HG03571 (cell line): ENCODE measurements around the gene EHD1.

ENCODE experiments used
- ATAC-seq: cut with Tn5 transposase; IDR thresholded peaks from one replicate; pipeline ENCODE4 v1.9.1; 2021; ENCODE audit not compliant: unreplicated experiment

EHD1 gene

DNA sequence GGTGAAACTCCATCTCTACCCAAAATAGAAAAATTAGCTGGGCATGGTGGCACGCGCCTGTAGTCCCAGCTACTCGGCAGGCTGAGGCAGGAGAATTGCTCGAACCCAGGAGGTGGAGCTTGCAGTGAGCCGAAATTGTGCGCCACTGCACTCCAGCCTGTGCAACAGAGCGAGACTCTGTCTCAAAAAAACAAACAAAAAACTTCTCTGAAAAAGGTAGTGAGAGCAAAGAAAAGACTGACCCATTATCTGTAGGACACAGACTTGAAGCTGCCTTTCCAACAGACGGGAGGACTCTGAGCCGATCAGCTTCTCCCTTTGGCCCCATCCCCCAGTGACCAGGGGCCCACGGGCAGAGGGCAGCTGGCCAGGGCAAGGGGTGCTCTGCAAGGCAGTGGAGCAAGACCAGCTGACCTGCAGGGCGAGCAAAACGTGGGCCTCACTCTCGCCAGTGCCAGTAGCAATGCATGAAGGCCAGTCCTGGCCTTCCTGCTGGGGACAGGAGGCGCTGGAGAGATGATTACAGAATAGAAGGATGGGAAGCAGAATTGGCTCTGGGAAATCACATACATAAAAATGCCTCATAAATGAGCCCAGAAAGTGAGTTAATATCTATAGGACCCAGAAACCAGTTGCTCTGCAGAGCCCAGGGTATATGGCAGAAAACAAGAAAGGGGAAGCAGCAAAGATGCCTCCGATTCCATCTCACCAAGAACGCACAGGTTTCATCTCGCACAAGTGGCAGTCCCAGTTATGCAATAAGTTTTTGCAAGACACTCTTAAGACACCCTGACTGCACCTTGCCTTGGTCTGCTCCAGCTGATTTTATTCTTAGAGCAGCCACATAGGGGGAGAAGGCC lies 2.8 kb downstream of the EHD1 start:
- no peak for ATAC-seq

DNA sequence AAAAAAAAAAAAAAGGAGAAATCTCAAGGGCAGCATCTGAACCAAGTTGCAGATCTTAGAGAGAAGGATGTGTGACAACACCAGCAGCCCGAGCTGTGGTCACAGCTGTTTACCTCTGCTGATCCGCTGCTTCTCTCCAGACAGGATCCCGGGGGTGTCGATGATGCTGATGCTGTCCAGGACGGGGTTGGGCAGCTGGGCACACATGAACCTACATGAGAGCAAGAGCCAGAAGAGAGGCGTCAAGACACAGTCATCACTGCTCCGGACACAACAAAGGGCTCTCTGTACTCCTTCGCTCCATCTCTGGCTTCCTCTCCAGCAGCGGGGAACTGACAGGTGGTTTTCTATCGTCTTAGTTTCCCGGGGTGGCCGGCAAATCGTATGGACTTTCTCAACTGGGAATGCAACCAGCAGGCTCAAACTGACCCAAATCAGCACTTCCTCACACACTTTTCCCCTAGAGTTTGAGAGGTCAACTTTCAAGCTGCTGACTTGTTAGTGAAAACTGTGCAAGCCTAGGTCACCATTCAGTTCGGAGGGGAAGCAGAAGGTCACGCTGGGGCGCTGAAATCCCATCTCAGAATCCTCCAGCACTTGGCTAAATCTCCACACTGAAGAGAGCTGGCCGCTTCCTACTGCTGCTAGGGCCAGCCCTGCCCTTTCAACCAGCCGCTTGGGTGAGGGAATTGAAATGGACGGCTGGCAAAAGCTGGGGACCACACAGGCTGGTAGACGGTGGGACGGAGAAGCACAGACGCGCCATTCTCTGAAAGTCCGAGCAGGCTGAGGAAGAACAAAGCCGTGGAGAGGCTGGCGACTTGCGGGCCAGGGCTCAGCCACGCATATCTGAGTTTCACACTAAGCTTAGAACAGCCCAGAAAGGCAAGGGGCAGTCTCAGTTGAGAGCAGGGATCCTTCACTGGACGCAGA lies 3.8 kb downstream of the EHD1 start:
- ATAC-seq = no peak

DNA sequence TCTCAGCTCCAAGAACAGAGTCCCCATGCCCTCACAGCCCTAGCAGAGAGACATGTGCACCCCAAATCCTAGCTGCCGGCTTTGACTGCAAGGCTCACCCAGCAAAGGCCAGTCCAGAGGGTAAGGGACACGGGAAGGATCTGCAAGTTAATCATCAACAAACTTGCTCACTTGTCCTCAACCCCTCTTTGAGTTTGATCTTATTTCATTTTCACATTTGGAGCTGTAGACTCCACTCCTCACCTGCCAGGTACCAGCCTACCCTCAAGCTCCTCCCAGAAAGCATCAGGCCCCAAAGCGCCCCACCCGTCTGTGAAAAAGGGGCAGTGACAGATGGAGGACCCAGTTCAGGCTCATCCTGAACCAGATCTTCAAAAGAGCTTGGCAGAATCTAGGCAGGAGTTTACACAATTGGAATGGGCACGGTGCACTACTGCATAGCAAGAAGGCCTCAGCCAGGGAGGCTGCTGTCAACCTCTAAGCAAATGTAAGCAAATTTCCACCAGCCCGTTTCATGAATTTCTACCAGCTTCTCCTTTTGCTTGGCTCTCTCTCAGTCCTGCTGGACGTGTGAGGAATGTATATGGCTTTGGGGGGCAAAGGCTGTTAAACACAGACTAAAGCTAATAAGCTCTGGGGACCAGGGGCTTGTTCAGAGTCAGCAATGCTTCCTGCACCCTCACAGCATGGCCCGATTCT lies 5.5 kb downstream of the EHD1 start:
- ATAC-seq = no peak

DNA sequence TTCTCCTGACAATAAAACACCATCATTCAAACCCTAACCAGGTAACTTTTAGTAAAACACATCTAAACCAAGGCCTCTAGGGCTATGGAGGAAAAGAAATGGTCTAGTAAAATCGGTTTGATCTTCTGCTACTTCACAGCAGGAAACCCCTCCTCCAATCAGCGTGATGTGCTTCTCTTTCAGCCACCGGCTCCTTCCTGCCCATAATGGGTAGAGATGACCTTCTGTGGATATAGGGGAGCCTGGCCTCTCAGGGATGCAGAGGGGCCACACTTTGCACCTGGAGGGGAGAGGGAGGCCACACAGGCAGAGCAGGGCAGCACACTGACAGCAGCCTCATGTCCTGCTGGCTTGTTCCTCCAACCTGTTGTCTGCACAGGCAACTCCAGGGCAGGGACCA lies 6.9 kb downstream of the EHD1 start:
- no peak for ATAC-seq

DNA sequence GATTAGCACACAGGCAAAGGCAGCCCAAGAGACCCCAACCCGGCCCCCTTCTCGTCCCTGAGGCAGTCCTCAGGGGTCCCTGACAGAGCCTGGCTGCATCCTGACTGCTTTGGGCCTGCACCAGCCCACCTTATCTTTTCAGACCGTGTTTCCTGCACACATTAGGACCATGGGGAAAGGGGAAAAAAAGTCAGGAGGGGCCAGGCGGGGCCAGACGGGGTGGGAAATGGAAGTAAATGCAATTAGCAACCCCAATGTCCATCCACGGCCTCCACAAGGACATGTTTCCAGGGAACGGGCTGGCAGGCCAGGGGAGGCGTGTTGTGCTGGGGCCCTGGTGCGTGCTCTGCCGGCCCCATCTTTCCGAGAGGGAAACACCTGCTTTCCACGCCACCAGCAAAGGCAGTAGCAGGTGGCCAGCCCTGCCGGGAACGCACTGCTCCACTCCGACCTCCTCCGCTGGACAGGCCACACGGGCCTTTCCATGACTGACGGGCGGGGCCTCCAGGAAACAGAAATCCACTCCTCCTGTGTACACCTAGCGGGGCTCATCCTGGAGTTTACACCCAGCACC lies 7.4 kb downstream of the EHD1 start:
- no peak for ATAC-seq

DNA sequence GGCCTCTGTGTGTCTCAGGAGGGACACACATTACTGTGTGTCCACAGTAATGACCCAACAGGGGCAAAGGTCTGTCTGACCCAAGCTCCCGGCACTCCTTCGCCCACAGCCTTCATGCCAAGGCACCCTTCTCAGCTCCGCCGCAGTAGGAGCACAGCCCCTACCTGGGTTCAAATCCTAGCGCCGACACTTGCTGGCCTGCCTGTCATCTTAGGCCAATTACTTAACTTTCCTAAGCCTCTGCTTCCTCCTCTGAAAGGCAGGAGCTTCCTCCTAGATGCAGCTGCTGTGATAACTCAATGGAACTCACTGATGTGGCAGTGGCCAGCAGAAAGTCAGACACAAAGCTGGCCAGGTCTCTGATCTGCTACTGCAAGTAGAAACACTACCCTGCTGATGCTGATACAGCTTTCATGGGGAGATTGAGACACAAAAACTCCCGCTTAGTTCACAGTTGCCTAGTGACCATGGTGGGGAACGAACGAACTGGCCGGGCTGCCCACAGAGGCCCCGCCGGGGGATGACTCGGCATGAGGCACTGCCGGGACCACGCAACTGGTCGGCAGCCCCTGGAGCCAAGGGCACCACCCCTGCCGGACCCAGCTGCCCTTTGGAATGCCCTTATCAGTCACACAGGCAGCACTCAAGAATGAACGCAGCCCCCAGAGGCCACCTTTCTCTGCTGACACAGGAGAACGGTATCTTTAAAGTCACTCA lies 8.1 kb downstream of the EHD1 start:
- no peak for ATAC-seq

DNA sequence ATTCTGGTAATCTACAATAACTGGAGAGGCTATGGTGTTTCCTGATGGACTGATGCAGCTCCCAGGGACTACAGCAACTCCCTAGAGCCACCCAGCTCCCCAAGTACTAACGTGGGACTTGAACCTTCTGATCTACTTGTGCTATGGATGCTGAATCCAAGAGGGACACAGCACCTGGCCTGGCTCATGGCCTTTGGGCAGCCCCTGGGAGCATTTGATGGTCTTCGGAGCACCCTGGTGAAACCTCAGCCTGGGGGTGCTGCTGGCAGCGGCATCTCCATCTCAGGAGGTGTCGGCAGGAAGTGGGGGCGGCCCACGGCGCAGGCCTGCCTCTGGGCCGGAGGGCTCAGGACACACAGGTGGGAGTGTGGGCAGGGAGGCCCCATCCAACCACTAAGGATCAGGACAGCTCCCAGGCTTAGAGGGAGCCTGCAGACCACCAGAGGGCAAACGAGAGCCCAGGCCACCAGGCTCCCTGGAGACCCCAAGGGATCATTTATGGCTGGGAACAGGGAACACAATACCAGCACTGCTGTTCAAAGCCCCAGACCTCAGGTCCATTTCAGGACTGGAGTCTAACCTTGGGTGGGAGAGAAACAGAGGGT lies 8.7 kb downstream of the EHD1 start:
- no peak for ATAC-seq

DNA sequence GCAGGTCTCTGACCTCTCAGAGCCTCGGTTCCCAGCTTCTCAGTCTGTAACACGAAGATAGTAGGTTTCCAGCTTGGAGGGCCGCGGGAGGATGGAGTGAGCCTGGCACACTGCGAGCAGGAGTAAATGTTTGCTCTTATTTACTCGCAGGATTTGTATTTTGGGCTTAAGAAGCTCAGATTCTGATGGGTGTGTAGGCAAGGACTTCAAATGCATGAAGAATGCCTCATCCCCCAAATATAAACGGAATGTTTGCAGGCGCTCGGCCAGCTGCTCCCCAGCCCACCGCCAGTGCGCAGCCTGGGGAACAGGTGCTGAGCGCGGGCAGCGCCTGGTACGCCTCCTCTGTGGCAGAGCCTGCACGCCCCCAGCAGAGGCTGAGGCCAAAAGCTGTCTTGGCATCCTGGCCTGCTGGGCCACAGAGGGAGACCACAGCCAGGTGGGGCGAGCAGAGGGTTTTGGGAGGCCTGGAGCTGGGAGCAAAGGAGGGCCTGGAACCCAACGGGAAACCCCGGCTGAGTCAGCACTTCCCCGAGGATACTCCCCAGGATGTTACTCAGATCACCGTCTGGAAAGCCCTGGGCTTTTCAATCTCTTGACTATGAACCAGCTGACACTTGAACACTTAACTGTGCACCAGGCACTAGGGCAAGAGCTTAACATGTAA lies 9.4 kb downstream of the EHD1 start:
- no peak for ATAC-seq

DNA sequence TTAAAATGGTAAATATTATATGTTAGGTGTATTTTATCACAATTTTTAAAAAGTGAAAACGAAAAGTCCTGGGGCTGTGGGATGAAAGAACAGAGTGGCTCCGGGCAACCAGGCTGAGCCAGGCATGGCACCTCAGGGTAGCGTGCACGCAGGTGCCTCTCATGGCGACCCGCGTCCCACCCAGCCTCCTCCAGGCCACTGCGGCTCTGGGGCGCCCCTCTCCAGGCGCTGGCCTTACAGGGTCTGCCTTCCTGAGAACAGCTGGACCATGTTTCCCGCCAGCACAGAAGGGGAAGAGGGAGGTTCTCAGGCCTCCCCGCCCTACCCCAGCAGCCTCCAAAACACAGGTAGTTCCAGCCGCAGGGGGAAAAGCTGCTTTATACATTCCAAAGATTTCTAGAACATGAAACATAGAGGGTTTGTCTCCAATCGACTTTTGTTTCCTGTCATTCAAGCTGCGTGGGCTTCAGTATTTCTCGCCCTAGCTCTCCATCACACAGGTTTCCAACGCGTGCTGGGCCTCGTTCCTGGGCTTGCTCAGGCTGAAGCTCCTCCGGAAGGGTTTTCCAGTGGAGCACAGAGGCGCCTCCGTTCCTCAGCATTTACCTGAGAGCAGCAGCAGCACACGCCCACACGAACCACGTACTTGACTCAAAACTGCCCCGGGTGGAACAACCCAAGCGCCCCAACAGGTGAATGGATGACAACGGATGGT lies 10.5 kb downstream of the EHD1 start:
- ATAC-seq = no peak

DNA sequence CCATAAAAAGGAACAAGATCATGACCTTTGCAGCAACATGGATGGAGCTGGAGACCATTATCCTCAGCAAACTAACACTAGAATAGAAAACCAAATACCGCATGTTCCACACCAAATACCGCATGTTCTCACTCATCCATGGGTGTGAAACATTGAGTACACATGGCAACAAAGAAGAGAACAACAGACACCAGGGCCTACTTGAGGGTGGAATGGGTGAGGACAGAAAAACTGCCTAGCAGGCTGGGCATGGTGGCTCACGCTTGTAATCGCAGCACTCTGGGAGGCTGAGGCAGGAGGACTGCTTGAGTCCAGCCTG lies 12.3 kb downstream of the EHD1 start:
- no peak for ATAC-seq

DNA sequence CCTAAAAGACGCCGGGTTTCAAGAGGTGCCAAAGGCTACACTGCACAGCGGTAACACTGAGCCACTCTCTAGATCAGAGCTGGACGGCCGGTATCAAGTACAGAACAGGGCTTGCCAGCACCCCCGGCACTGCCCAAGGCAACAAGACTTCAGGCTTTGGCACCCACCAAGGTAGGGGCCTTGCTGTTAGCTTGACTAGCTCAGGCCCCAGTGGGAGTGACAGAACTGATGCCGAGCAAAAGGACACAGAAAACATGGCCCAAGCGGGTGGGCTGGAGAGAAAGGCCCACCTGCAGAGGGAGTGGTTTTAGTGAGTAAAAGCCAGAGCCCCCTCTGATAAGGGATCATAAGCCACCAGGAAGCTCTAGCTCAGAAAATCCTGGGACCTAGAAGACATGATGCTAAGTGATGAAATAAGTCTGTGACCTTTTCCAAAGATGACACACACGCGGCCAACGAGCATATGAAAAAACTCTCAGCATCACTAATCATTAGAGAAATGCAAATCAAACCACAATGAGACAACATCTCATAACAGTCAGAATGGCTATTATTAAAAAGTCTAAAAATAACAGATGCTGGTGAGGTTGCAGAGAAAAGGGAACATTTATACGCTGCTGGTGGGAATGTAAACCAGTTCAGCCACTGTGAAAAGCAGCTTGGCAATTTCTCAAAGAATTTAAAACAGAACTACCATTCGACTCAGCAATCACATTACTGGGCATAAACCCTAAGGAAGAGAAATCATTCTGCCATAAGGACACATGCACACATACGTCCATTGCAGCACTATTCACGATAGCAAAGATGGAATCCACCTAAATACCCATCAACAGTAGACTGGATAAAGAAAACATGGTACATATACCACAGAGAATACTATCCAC lies 12.9 kb downstream of the EHD1 start:
- ATAC-seq = peak; percentile 36

DNA sequence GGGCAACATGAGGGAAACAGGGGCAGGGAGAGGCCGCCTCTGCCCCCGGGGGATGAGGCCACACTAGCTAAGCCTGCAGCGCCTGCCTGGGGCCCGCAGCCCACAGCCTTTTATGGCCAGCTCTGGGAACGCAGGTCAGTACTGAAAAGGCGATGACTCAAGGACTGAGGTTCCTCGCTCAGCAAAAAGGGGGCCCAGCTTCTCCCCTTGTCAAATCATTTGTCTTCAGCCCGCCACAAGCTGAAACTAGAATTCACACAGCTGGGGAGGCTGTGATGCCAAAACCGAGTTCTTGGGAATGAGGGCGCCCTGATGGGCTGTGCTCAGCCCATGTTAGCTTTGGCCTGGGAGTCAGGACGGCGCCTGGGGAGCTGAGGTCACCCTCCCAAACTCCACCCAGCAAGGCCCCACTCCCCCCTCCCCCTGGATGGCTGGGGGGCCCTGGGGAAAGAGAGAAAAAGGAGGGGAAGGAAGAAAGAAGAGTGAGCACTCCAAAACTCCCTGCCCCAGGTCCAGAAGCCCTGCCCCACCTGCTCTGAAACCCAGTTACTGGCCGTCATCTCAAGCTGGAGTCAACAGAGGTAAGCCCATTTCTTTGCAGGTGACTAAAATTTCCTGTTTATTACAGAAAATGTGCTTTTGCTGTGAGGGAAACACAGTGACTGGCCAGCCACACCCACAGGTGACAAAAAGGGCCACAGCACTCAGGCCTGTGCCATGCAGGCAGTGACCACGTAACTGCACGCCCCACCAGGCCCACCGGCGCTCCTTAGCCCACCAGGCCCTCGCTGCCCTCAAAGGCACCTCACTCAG lies 13.7 kb downstream of the EHD1 start:
- peak; percentile 5 for ATAC-seq

DNA sequence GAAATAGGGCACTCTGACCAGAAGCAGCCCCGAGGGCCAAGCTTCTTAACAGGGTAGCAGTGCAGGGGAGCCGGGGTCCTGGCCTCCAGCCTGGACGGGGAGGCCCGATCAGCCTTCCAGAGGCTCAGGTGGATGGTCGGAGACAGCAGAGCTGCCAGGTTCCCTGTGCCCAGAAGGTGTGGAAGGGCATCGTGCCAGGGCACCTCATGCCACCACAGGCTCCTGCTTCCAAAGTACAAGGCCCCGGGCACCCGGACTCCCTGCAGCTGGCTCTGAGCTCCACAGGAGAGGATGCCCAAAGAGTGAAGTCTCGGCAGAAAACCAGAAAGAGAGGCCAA lies 14.3 kb downstream of the EHD1 start:
- ATAC-seq = no peak

DNA sequence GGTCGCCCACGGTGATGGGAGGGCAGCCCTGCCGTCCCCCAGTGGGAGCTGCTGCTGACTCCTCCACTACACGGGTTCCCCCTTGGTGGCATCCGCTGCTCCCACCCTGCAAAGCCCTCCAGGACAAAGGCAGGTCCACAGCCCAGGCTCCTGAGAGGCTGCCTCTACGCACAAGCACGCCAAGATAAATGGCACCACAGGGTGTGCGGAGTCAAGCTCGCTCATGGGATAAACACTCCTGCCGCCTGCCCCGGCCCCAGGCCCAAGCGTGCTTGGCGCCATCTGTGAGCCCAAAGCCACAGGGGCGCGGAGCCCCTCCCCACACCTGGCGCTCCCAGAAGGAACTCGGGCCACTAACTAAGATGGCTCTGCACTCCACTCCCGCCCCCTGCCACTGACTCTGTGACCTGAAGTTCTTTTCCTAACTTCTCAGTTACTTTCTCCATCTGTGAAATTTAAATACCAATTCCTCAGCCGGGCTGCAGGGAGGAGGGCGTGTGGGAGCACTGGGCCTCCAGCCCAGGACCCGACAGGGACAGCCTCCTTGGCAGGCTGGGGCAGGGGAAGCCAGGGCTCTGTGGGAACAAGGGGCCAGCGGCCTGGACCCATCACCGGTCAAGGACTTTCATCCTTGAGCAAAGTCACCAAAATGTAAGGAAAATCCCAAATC lies 14.9 kb downstream of the EHD1 start:
- no peak for ATAC-seq

DNA sequence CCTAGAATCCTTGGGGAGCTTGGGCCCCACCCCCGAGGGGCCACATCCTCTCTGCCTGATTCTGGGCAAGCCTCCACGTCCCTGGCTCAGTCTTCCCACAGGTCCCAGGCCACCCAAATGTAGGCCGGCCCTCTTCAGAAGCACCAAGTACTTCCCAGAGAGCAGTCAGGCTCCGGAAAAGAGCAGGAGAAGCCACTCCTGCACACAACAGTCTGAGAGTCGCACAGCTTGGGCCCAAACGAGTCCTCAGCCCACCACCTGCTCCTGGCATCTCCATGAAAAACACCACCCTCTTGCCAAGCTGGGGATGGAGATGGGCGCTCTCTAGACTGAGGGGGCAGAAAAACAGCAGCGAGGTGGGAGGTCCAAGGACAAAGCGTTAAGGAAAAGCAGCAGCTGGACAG lies 15.4 kb downstream of the EHD1 start:
- ATAC-seq = no peak

DNA sequence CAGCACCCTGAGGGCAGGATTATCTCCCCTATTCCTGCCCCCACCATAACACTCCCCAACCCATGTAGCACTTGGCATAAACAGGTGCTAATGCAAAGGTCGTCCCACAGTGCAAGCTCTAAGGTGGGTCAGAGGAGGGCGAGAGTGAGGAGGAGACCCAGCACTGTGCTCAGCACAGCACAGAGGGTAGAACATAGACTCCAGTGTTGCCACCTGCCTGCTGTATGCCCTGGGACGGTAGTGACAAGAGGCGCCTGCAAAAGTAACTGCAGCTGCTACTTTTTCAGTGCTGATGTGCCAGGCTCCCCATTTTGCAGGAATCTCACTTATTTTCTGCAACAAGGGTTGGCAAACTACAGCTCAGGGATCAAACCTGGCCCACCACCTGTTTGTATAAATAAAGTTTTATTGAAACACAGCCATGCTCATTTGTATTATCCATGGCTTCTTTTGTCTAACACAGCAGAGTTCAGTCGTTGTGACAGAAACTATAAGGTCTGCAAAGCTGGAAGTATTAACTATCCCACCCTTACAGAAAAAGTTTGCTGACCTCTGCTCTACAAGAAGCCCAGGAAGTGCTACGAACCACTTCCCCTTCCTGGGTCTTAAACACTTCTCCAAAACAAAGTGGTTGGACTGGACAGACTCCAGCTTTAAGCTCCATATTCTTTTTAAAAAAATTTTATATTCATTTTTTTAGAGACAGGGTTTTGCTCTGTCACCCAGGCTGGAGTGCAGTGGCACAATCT lies 17.0 kb downstream of the EHD1 start:
- ATAC-seq = no peak
